Right lobe of liver (tissue), 4 donors: ENCODE results near the gene CARMIL1.

Experiments
- CTCF ChIP-seq, 4 donors: fragments of 200-600 bp in 3 of 4; fragments of 450-650 bp in 1 of 4; IDR thresholded peaks; one replicate each; pipeline versions ENCODE4 v1.5.1 to v1.8.0; 2016 to 2022; ENCODE audit warnings: antibody characterized with exemption in 4 of 4, mild to moderate bottlenecking in 2 of 4
- POLR2A ChIP-seq: fragments of 450-650 bp; IDR thresholded peaks from one replicate; pipeline ENCODE4 v1.6.1; 2017; ENCODE audit warnings: antibody characterized with exemption, mild to moderate bottlenecking
- donor health status: DM: no; HTN: no; CAD: no.
- donor health status: DM: no; HTN: no; CAD: no.
- donor health status: DM: no; HTN: yes; CAD: no.

GRCh38 chr6:25542984-25543910 lies 264.1 kb downstream of the CARMIL1 start:
- TF ChIP-seq POLR2A (no peak), CTCF (IDR thresholded peaks at IDR 0.05) (no peak)
